GM19240 (cell line): Measurements from ENCODE around the gene LIG3.
A peak's percentile ranks its signal among the peaks of the same experiment; 100 is the strongest.
"Not testable (repeated sequence)": the region's sequence is repeated elsewhere in the genome, so short reads cannot be mapped to it uniquely, and the experiment has no call there.

Experiments
- DNase-seq: peaks from one replicate; pipeline ENCODE4 v3.0.0; 2011; ENCODE audit warnings: low spot score; ENCODE audit not compliant: insufficient read length

Gene LIG3

GRCh38 chr17:34999456-34999855 is 19.1 kb downstream of the LIG3 start:
- no peak for DNase-seq

- DNase-seq, result not testable (repeated sequence)
Measured at GRCh38 chr17:35000965-35001364, 20.7 kb downstream of the LIG3 start.

- no peak for DNase-seq
Measured at GRCh38 chr17:35001549-35001948, 21.2 kb downstream of the LIG3 start.

GRCh38 chr17:35002876-35003551 is 22.7 kb downstream of the LIG3 start:
- DNase-seq, result no peak

- no peak for DNase-seq
Measured at GRCh38 chr17:35003778-35004177, 23.5 kb downstream of the LIG3 start.

- no peak for DNase-seq
Measured at GRCh38 chr17:35006345-35006744, 26.0 kb downstream of the LIG3 start.

- DNase-seq, result no peak
Measured at GRCh38 chr17:35006961-35007360, 26.6 kb downstream of the LIG3 start.

GRCh38 chr17:35010093-35010492 is 29.8 kb downstream of the LIG3 start:
- no peak for DNase-seq

- DNase-seq, result no peak
Measured at GRCh38 chr17:35011671-35012216, 31.4 kb downstream of the LIG3 start.

GRCh38 chr17:35016369-35016768 is 36.1 kb downstream of the LIG3 start:
- DNase-seq, result no peak

GRCh38 chr17:35017021-35017420 is 36.7 kb downstream of the LIG3 start:
- DNase-seq, result no peak

- no peak for DNase-seq
Measured at GRCh38 chr17:35018814-35019213, 38.5 kb downstream of the LIG3 start.

- DNase-seq, result no peak
Measured at GRCh38 chr17:35019386-35020179, 39.3 kb downstream of the LIG3 start.

GRCh38 chr17:35021520-35022380 is 41.4 kb downstream of the LIG3 start:
- no peak for DNase-seq

GRCh38 chr17:35022536-35023063 is 42.3 kb downstream of the LIG3 start:
- DNase-seq, result peak; percentile 51

GRCh38 chr17:35023538-35023937 is 43.2 kb downstream of the LIG3 start:
- DNase-seq, result no peak

GRCh38 chr17:35025541-35025940 is 45.2 kb downstream of the LIG3 start:
- no peak for DNase-seq

- not testable (repeated sequence) for DNase-seq
Measured at GRCh38 chr17:35028097-35028496, 47.8 kb downstream of the LIG3 start.

GRCh38 chr17:35028531-35029262 is 48.4 kb downstream of the LIG3 start:
- DNase-seq, result no peak

GRCh38 chr17:35030780-35031179 is 50.5 kb downstream of the LIG3 start:
- no peak for DNase-seq

- no peak for DNase-seq
Measured at GRCh38 chr17:35038453-35038852, 58.1 kb downstream of the LIG3 start.
